Measurements from ENCODE around the gene KCTD3. TPM values are rescaled to one million over a fixed set of nuclear protein-coding genes. Genes with fewer than 3 reads are reported as not detected.

KCTD3 gene
- total RNA-seq = 1 to 10 TPM; 1.8 to 2.8 (median 2.0) TPM

GRCh38 chr1:215566556-215567490 is at the start of gene KCTD3:
Gene KCTD3, plus strand, starts transcription at chr1:215567304. Its CDS starts 382 bp downstream, at chr1:215567686.
- H3K36me3 Mint-ChIP-seq (ENCODE audit: insufficient read depth) = no peaks in the 10 kb centered on the region
- H3K27me3 Mint-ChIP-seq (ENCODE audit: low read depth) = peaks cover 23% of the 10 kb centered on the region
- H3K4me1 Mint-ChIP-seq (ENCODE audit: low read depth) = peaks cover 33% of the 10 kb centered on the region
- H3K4me3 Mint-ChIP-seq = peak within 1 kb of the TSS; percentile 85
- ATAC-seq (peak; percentile 73 to 78), DNase-seq (peak; percentile 7)
- no peaks in the 10 kb centered on the region for H3K9me3 Mint-ChIP-seq

DNA sequence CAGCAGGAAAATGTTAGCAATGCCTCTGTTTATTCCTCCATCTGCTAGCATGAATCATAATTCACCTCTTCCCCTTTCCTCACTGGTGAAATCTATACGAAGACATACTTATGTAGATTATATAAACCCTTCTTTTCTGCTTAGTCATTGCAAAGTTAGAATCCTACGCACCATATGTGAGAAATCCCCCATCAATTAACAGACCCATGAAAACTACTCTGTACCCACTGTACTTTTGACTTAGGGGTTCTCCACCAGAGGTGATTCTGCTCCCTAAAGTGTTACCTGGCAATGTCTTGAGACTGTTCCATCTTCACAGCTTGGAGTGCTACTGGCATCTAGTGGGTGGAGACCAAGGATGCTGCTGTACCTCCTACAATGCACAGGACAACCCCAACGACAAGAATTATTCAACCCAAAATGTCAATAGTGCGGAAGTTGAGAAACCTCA is 49.6 kb upstream of the KCTD3 start:
- Mint-ChIP-seq H3K9me3 (peaks cover 4% of the 10 kb centered on the region), H3K36me3 (ENCODE audit: insufficient read depth) (no peaks in the 10 kb centered on the region), H3K4me3 (no peak overlapping the region), H3K27me3 (ENCODE audit: low read depth) (peaks cover 2% of the 10 kb centered on the region), H3K4me1 (ENCODE audit: low read depth) (no peaks in the 10 kb centered on the region)
- DNase-seq = no peak
- ATAC-seq = no peak

DNA sequence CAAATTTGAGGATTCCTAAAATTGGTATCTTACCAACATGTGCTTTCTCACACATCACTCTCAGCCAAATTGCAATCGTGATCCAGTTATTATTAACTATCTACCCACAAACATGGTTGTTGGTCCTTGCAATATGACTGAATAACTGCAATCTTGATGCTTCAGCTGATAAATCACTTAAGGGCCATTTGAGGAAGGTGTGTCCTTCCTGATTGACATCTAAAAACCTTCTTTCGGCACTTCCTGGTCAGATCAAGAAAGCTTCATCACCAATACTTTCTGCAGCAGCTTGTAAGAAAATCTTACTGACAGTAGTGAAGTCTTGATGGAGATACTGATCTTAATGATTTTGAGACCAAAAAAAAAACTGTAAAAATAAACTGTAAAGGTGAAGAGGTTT is 48.5 kb upstream of the KCTD3 start:
- H3K36me3 Mint-ChIP-seq (ENCODE audit: insufficient read depth) = no peaks in the 10 kb centered on the region
- peaks cover 2% of the 10 kb centered on the region for H3K27me3 Mint-ChIP-seq (ENCODE audit: low read depth)
- no peaks in the 10 kb centered on the region for H3K4me1 Mint-ChIP-seq (ENCODE audit: low read depth)
- H3K9me3 Mint-ChIP-seq = peaks cover 4% of the 10 kb centered on the region
- ATAC-seq = no peak
- H3K4me3 Mint-ChIP-seq = no peak overlapping the region
- no peak for DNase-seq

- no peaks in the 10 kb centered on the region for H3K4me1 Mint-ChIP-seq (ENCODE audit: low read depth)
- H3K9me3 Mint-ChIP-seq = no peaks in the 10 kb centered on the region
- no peaks in the 10 kb centered on the region for H3K36me3 Mint-ChIP-seq (ENCODE audit: insufficient read depth)
- peaks cover 5% of the 10 kb centered on the region for H3K27me3 Mint-ChIP-seq (ENCODE audit: low read depth)
- ATAC-seq = no peak
- H3K4me3 Mint-ChIP-seq = no peak overlapping the region
- no peak for DNase-seq
Observed at GRCh38 chr1:215521279-215521678, 45.8 kb upstream of the KCTD3 start.

- DNase-seq (no peak), ATAC-seq (no peak)
- no peak overlapping the region for H3K4me3 Mint-ChIP-seq
- H3K27me3 Mint-ChIP-seq (ENCODE audit: low read depth) = peaks cover 8% of the 10 kb centered on the region
- H3K36me3 Mint-ChIP-seq (ENCODE audit: insufficient read depth) = no peaks in the 10 kb centered on the region
- no peaks in the 10 kb centered on the region for H3K4me1 Mint-ChIP-seq (ENCODE audit: low read depth)
- H3K9me3 Mint-ChIP-seq = no peaks in the 10 kb centered on the region
Observed at GRCh38 chr1:215523128-215523861, 43.8 kb upstream of the KCTD3 start.

DNA sequence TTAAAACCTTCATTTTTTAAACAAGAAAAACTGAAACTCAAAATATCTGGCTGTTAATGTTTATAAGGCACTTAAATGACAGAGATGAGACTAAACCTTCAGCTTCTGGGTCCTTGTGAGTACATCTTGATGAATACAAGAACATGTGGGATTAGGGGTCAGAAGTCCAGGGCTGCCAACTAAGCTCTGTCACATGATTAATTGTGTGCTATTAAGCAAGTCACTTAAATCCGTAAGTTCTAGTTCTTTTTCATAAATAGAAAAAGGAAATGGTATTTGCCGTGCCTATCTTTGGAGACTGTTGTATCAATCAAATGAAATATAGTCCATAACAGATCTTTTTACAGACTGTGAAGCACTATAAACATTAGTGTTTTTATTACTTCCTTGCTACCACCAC is 43.2 kb upstream of the KCTD3 start:
- Mint-ChIP-seq H3K4me1 (ENCODE audit: low read depth) (no peaks in the 10 kb centered on the region), H3K4me3 (no peak overlapping the region), H3K27me3 (ENCODE audit: low read depth) (peaks cover 8% of the 10 kb centered on the region), H3K36me3 (ENCODE audit: insufficient read depth) (no peaks in the 10 kb centered on the region), H3K9me3 (no peaks in the 10 kb centered on the region)
- ATAC-seq (no peak), DNase-seq (no peak)

DNA sequence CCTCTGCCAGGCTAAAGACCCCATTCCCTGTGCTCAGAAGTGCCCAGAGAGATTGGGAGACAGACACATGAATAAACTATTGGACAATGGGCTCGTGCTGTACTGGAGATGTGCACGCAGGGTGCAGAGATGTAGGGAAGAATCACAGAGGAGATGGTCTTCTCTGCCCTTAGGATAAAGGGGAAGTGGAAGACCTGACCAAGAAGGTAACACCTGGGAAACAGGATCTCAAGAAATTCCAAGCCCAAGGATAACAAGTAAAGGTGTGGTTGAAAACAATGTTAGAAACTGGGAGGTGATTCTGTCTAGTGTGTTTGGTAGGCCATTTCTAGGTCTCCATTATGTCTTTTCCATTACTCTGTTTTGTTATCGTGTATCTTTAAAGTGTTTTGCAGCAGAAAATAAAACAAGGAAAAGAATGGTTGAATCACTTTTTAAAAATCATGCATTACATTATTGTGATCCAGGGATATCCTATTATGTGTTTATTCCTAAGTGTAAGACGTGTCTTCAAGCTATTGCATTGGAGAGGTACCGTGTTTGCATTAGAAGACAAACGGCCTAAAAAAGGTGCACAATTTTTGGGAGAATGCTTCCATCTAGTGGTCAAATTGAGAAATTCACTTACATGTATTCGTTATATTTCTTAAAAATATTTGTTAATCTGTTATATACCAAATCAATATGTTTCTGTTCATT is 40.8 kb upstream of the KCTD3 start:
- Mint-ChIP-seq H3K4me1 (ENCODE audit: low read depth) (no peaks in the 10 kb centered on the region), H3K4me3 (no peak overlapping the region)

GRCh38 chr1:215526846-215527151 is 40.3 kb upstream of the KCTD3 start:
- H3K27me3 Mint-ChIP-seq (ENCODE audit: low read depth) = peaks cover 10% of the 10 kb centered on the region
- no peaks in the 10 kb centered on the region for H3K9me3 Mint-ChIP-seq
- no peak overlapping the region for H3K4me3 Mint-ChIP-seq
- H3K4me1 Mint-ChIP-seq (ENCODE audit: low read depth) = no peaks in the 10 kb centered on the region
- DNase-seq = no peak
- H3K36me3 Mint-ChIP-seq (ENCODE audit: insufficient read depth) = no peaks in the 10 kb centered on the region
- ATAC-seq = no peak

More for the DNA sequence above, 40.8 kb upstream of the KCTD3 start:
- no peak for ATAC-seq
- DNase-seq = no peak
- Mint-ChIP-seq H3K9me3 (no peaks in the 10 kb centered on the region), H3K36me3 (ENCODE audit: insufficient read depth) (no peaks in the 10 kb centered on the region), H3K27me3 (ENCODE audit: low read depth) (peaks cover 10% of the 10 kb centered on the region)

GRCh38 chr1:215529111-215529510 is 38.0 kb upstream of the KCTD3 start:
- no peaks in the 10 kb centered on the region for H3K36me3 Mint-ChIP-seq (ENCODE audit: insufficient read depth)
- DNase-seq (no peak), ATAC-seq (no peak)
- no peaks in the 10 kb centered on the region for H3K9me3 Mint-ChIP-seq
- H3K4me3 Mint-ChIP-seq = no peak overlapping the region
- H3K27me3 Mint-ChIP-seq (ENCODE audit: low read depth) = peaks cover 18% of the 10 kb centered on the region
- H3K4me1 Mint-ChIP-seq (ENCODE audit: low read depth) = no peaks in the 10 kb centered on the region

GRCh38 chr1:215529571-215529970 is 37.5 kb upstream of the KCTD3 start:
- ATAC-seq (no peak), DNase-seq (no peak)
- H3K4me3 Mint-ChIP-seq = no peak overlapping the region
- no peaks in the 10 kb centered on the region for H3K4me1 Mint-ChIP-seq (ENCODE audit: low read depth)
- no peaks in the 10 kb centered on the region for H3K9me3 Mint-ChIP-seq
- no peaks in the 10 kb centered on the region for H3K36me3 Mint-ChIP-seq (ENCODE audit: insufficient read depth)
- peaks cover 18% of the 10 kb centered on the region for H3K27me3 Mint-ChIP-seq (ENCODE audit: low read depth)

DNA sequence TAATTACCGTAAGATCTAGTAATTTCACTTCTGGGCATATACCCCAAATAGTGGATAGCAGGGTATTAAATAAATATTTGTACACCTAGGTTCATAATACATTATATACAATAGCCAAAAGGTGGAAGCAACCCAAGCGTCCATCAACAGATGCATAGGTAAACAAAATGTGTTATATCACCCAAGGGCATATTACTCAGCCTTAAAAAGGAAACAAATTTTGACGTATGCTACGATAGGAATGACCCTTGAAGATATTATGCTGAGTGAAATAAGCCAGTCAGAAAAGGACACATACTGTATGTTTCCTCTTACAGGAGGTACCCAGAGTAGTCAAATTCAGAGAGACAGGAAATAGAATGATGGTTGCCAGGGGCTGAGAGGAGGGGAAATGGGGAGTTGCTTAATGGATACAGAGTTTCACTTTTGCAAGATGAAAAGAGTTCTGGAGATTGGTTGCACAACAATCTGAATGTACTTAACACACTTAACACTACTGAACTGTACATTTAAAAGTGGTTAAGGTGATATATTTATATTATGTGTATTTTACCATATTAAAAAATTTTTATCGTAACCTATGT is 36.6 kb upstream of the KCTD3 start:
- no peaks in the 10 kb centered on the region for H3K4me1 Mint-ChIP-seq (ENCODE audit: low read depth)
- H3K4me3 Mint-ChIP-seq = no peak overlapping the region
- ATAC-seq (no peak), DNase-seq (no peak)
- H3K9me3 Mint-ChIP-seq = no peaks in the 10 kb centered on the region
- H3K27me3 Mint-ChIP-seq (ENCODE audit: low read depth) = peaks cover 20% of the 10 kb centered on the region
- no peaks in the 10 kb centered on the region for H3K36me3 Mint-ChIP-seq (ENCODE audit: insufficient read depth)

DNA sequence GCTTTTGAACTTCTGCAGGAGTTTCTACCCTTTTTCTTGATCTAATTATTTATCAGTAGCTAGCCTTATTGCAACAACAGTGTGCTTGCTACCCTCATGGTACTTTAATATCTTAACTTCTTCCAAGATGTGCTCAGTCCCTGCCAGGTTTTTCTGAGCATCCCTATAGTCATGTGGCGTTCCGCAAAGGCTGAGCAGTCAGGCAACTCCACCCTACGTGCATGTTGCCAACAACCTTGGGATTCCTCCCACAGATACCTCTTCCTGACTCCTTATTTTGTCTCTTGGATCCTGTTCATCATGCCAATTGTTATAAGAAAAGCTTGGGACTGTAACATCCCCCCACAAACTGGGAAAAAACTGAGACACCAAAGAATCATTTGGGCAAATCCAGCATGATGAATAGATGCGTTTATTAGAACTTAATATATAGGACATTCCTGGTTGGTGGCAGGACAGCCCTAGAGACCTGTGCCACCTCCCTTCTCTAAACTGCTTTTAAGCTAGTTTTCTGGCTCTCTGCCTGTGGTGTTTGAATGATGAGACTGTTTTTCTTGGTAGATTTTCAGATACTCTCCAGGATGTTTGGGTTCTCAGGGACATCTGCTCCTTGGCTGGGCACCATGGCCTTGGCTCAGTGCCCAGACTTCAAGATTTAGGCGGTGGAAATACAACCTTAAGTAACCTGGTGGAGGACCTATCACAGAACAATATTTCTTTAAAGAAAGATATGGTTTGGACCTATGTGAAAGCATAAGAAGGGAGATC is 27.1 kb upstream of the KCTD3 start:
- no peak for ATAC-seq
- Mint-ChIP-seq H3K4me1 (ENCODE audit: low read depth) (no peaks in the 10 kb centered on the region), H3K9me3 (peaks cover 3% of the 10 kb centered on the region), H3K36me3 (ENCODE audit: insufficient read depth) (no peaks in the 10 kb centered on the region), H3K27me3 (ENCODE audit: low read depth) (peaks cover 4% of the 10 kb centered on the region), H3K4me3 (no peak overlapping the region)
- DNase-seq = no peak

- H3K36me3 Mint-ChIP-seq (ENCODE audit: insufficient read depth) = no peaks in the 10 kb centered on the region
- no peak for DNase-seq
- H3K27me3 Mint-ChIP-seq (ENCODE audit: low read depth) = no peaks in the 10 kb centered on the region
- no peaks in the 10 kb centered on the region for H3K4me1 Mint-ChIP-seq (ENCODE audit: low read depth)
- ATAC-seq = no peak
- no peak overlapping the region for H3K4me3 Mint-ChIP-seq
- peaks cover 3% of the 10 kb centered on the region for H3K9me3 Mint-ChIP-seq
Observed at GRCh38 chr1:215542301-215542700, 24.8 kb upstream of the KCTD3 start.
